NCI-H510A treated with DMSO at 0.1 percent for 48 hours (cell line): ENCODE results near the gene ANTXR2.
"Not testable (repeated sequence)": the region's sequence is repeated elsewhere in the genome, so short reads cannot be mapped to it uniquely, and the experiment has no call there.

Experiments
- DNase-seq: peaks from one replicate; lab custom pipeline; 2025; lab: John Stamatoyannopoulos, UW

ANTXR2 gene

DNA sequence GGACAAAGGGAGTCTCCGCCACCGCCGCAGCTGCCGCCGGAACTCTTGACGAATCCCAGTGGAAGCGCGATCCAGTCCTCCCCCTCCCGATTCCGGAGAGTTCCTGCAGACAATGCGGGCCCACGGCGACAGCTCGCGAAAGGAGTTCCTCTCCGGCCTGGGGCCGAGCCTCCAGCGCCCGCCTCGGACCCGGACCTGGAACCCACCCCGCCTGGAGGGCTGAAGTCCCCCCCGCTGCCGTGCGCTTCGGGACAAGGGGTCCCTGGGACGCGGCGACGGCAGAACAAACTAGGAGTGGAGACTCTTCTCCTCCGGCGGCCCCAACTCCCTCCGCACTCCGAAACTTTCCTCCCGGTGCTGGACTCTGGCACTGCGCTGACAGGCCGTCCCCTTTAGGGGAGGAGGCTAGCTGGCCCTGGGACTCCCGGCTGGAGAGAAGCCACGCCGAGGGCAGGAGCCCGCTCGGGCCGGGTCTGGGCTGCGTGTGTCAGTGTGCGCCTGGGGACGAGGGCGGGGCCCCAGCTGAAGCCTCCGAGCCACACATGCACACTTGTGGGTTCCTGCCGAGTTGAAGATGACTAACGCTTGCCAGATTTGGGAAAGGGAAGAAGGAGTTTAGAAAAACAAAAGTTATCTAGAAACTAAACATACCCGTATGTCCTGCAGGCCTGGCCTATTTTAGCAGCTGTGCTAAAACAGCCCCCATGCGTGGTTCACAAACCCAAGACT is at the start of gene ANTXR2:
Gene ANTXR2, minus strand, starts transcription at position 486 of the 729 bp plus-strand sequence. CDS start 669 bp downstream, outside the sequence.
- DNase-seq, result peak; percentile 58

GRCh38 chr4:80121815-80122214 is 48.8 kb upstream of the ANTXR2 start:
- not testable (repeated sequence) for DNase-seq

GRCh38 chr4:80119620-80120019 is 46.6 kb upstream of the ANTXR2 start:
- not testable (repeated sequence) for DNase-seq

DNA sequence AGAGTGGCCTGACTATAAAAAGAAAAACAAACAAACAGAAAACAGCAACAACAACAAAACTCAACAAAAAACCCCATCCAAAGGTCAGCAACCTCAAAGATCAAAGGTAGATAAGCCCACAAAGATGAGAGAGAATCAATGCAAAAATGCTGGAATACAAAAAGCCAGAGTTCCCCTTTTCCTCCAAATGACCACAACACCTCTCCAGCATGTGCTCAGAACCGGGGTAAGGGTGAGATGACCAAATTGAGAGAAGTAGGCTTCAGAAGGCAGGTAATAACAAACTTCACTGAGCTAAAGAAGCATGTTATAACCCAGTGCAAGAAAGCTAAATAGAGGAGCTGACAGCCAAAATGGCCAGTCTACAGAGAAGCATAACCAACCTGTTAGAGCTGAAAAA is 43.5 kb upstream of the ANTXR2 start:
- no peak for DNase-seq

GRCh38 chr4:80115368-80116181 is 42.5 kb upstream of the ANTXR2 start:
- no peak for DNase-seq

DNA sequence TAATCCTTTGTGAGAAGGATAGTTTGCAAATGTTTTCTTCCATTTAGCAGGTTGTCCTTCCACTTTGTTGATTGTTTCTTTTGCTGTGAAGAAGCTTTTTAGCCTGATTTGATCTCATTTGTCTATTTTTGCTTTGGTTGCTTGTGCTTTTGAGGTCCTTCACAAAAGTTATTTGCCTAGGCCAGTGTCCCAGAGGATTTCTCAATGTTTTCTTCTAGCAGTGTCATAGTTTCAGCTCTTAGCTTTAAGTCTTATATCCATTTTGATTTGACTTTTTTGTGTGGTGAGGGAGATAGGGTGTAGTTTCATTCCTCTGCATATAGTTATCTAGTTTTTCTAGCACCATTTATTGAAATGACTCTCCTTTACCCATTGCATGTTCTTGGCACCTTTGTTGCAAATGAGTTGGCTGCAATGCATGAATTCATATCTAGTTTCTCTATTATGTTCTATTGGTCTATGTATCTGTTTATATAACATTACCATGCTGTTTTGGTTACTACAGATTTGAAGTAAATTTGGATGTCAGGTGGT is 41.8 kb upstream of the ANTXR2 start:
- DNase-seq, result no peak

DNA sequence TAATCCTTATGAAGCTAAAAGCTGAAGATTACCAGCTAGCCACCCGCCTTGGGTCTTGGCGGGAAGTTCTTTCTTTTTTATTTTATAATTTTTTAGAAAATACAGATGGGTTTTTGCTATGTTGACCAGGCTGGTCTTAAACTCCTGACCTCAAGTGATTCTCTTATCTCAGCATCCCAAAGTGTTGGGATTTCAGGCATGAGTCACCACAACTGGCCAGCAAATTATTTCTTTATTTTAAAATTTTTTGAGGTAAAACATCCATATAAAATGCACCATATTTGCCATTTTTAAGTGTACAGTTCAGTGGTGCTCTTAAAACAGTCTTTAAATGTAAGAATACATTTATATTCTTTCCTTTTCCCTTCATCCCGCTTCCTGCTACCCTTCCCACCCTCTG is 40.6 kb upstream of the ANTXR2 start:
- DNase-seq, result no peak

DNA sequence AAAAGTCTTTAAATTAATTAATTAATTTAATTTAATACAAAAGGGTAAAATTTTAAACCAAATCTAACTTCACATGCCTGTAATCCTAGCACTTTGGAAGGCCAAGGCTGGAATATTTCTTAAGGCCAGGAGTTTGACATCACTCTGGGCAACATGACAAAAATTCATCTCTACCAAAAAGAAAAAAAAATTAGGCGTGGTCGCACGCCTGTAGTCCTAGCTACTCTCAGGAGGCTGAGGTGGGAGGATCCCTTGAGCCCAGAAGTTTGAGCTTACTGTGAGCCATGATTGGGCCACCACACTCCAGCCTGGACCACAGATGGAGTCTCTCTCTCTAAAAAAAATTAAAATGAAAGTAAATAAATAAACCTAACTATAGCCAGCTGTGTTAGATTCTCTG is 39.2 kb upstream of the ANTXR2 start:
- DNase-seq, result no peak

DNA sequence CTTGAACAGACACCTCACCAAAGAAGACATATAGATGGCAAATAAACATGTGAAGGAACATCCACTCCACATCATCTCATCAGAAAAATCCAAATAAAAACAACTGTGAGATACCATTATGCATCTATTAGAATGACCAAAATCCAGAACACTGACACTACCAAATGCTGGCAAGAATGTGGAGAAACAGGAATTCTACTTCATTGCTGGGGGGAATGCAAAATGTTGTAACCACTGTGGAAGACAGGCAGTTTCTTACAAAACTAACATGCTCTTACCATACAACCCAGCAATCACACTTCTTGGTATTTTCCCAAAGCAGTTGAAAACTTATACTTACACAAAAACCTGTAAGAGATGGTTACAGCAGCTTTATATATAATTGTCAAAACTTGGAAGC is 38.2 kb upstream of the ANTXR2 start:
- no peak for DNase-seq

GRCh38 chr4:80107374-80107773 is 34.3 kb upstream of the ANTXR2 start:
- no peak for DNase-seq

- no peak for DNase-seq
Measured at GRCh38 chr4:80104927-80105326, 31.9 kb upstream of the ANTXR2 start.

DNA sequence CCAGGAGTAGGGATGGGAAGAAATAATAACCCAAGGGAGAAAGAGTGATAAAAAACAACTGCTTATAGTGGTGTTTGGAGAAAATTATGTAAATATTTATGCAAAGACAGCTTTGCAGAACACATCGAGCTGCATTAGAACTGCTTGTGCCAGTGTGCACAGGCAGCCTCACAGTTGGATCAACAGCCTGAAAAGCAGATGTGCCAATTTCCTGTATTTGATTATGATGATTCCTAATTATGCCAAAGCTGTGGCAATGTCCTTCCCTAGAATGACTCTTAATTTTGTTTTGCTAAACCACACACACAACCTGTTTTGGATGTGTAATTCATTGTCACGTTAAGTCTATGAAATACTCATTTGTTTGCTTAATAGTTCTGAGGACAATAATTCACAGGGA is 30.6 kb upstream of the ANTXR2 start:
- no peak for DNase-seq

DNA sequence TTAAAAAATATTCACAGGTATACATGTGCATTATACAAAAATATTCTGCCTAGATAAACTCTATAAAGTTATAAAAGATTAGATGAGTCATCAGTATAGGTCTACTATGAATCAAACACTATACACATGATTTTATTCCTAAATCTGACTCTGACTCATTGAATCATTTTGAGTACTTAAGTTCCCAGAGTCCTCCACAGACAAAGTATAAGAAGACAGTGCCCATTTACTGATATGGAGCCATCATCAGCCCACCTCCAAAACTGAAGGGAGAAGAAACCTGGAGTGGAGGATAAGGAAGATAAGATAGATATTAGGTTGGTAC is 28.7 kb upstream of the ANTXR2 start:
- no peak for DNase-seq

DNA sequence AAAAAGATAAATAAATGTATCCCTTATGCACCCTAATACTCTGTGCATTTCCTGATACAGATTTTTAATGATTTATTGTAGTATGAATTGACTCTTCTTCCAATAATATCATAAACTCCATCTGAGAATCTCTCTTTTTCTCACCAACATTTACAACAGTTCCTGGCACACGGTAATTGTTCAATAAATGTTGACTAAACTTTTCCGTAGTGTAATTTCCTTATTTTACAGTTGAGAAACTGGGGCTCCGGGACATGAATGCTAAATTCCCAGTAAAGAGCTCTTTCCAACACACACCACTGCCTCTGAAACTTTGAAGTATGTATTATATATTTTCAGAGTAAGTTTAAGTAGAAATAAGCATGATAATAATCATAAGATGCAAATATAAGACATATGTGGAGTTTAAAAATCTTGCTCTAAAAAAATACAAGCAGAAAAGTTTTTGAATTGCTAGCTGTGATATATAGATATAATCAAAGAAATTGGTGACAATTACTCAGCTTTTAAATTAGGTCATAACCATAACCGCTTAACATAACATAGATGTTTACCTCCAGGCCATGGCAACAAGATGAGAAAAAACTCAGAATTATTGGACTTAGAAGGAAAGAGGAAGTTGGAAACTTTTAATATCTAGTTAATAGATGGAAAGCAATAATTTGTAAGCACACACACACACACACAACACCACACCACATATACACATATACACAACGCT is 28.2 kb upstream of the ANTXR2 start:
- DNase-seq, result no peak

DNA sequence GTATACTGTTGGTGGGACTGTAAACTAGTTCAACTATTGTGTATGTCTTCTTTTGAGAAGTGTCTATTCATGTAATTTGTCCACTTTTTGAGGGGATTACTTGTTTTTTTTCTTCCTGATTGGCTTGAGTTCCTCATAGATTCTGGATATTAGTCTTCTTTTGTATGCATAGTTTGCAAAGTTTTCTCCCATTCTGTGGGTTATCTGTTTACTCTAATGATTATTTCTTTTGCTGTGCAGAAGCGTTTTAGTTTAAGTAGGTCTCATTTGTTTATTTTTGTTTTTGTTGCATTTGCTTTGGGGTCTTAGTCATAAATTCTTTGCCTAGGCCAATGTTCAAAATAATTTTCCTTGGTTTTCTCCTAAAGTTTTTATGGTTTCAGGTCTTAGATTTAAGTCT is 26.6 kb upstream of the ANTXR2 start:
- no peak for DNase-seq

DNA sequence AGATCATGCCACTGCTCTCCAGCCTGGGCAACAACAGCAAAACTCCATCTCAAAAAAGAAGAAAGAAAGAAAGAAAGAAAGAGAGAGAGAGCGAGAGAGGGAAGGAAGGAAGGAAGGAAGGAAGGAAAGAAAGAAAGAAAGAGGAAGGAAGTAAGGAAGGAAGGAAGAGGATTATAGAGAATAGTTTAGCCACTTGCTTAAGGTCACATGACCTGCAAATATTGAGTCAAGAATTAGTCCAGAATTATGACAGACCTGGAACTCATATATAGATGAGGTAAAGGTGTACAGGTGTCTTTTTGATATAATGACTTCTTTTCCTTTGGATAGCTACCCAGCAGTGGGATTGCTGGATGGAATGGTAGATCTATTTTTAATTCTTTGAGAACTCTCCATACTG is 25.6 kb upstream of the ANTXR2 start:
- DNase-seq, result no peak

GRCh38 chr4:80097400-80098177 is 24.6 kb upstream of the ANTXR2 start:
- DNase-seq, result no peak

DNA sequence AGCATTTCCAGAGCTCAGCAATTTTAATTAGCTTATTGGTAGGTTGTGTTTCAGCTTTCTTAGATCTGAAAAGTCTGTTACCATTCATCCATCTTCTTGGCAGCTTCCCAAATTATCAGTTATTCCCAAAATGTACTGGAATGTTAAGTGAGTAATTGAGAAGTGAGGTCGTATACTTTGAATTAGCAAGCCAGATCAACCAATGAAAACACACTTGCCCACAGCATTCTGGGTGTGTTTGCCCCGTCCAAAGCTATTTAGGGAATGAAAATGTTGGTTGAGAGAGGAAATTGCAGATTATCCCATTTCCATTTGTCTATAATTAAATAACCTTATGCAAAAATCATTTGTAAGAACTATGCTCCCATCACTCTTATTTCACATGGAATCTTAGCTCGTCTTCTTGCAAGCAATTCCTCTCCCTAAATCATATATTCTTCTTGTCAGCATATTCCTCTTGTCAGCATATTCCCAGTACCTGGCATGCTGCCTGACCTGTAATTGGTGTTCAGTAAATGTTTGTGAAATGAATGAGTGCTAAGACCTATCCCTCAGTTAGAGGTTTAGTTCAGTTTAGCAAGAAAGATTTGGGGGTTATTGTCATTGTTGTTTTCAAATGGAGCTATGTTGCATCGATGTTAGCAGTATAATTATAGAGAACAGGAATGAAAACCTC is 23.3 kb upstream of the ANTXR2 start:
- DNase-seq, result no peak

GRCh38 chr4:80094191-80094590 is 21.2 kb upstream of the ANTXR2 start:
- DNase-seq, result no peak

DNA sequence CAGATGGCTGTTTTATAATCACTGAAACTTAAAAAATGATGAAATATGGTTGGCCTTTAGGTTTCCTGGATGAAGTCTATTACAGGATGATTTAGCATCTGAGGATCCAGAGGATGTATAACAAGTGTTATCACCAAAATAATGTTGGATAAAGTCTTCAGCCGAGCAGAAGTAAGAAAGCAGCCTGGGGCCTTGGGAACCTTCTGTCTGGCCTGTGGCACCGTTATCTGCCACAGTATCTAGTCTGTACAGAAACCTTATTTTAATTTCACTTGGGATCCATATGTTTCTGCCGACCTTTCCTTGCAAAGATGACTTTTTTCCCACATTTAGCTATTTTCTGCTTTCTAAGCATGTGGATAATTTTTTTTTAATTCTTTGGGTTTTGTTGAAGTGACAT is 20.5 kb upstream of the ANTXR2 start:
- no peak for DNase-seq

DNA sequence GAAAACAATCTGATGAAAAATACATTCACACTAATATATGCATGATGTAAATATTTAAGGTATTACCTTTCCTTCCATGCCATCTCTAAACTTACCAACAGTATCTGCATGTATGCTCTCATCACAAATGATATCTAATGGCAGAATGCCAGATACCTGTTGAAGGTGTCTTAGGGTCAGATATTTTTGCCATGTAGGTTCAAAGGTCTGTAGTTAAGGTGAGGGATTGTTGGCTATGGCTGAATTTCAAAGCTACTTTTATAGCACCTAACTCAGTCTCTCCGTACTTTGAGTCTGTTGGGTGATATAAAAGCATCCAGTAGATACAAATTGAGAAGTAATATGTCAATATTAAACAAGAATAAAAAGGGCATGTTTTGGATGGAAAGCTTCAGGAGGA is 19.8 kb upstream of the ANTXR2 start:
- no peak for DNase-seq
